Measurements from ENCODE around the gene NAT16.

DNA sequence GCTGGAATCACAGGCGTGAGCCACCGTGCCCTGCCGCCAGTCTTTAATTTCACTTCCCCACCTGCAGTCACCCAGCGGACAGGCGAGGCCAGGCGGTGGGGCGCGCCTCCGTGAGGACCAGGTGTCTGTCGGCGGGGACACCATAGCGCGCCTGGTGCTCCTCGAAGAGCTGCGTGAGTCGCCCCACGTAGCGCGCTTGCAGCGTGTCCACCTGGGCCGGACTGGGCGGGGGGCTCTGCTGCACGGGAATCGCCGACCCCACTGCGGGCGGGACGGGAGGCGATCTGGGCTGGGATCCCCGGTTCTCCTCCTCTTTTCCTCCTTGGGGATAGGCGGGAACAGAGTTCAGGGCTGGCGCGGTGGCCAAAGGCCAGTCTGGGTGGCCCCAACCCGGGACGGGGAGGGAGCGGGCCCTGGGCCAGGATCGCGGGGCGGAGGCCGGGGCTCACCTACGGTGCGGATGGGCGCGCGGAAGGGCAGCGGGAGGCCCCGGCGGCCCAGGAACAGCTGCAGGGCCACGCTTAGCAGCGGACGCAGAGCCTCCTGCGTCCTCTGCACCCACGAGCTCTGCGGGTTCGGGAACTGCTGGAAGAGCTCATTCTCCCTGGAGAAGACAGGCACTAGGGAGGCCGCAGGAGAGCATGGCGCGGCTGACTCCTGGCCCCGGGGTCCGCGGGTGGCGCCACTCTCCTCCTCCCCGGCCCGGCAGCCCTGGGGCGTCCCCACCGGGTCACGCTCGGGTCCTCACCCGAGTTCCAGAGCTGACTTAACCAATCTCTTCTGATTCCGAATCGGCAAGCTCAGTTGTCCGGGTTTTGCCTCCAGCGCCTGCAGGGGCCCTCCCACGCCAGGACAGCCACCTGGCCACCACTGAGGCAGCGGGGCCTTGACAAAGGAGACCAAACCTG lies 21.9 kb upstream of the NAT16 start:
- no peak for TF ChIP-seq CTCF (IDR thresholded peaks at IDR 0.05)
- TF ChIP-seq POLR2A (IDR thresholded peaks at IDR 0.05): no peak
